Measurements from ENCODE around the gene N4BP2L2. TPM values are rescaled to one million over a fixed set of nuclear protein-coding genes. Genes with fewer than 3 reads are reported as not detected.
A peak's percentile ranks its signal among the peaks of the same experiment; 100 is the strongest.

N4BP2L2 gene
- total and polyA plus RNA-seq, 2 of the 13 experiments (the other 11 are each of a cell fraction or from before 2014, with no cell fraction given): 58.9 to 81.2 TPM

GRCh38 chr13:32454886-32455593, 83.6 kb downstream of the N4BP2L2 start (continued):
- TF ChIP-seq ELF4 (CRISPR knock-in tag; IDR thresholded peaks at IDR 0.05; ENCODE audit: borderline replicate concordance): no peak
- peak; percentile 19; the same call in 1 of the 2 replicates for TF ChIP-seq THAP9 (CRISPR knock-in tag; IDR thresholded peaks at IDR 0.05; ENCODE audit: borderline replicate concordance)
- TF ChIP-seq TIGD3 (CRISPR knock-in tag; IDR thresholded peaks at IDR 0.05; ENCODE audit: borderline replicate concordance): no peak
- no peak for TF ChIP-seq CENPX (CRISPR knock-in tag; IDR thresholded peaks at IDR 0.05)
- no peak for TF ChIP-seq PHF5A (CRISPR knock-in tag; IDR thresholded peaks at IDR 0.05; ENCODE audit: low read depth, unreplicated experiment)
- no peak for TF ChIP-seq ZSCAN5A (CRISPR knock-in tag; IDR thresholded peaks at IDR 0.05; ENCODE audit: borderline replicate concordance)
- peak; percentile 89 for TF ChIP-seq ZMYM2 (CRISPR knock-in tag; IDR thresholded peaks at IDR 0.05)
- no peak for TF ChIP-seq ZNF230 (CRISPR knock-in tag; IDR thresholded peaks at IDR 0.05)
- TF ChIP-seq PHF8 (CRISPR knock-in tag; IDR thresholded peaks at IDR 0.05): no peak
- peak; percentile 50; the same call in 1 of the 2 replicates for TF ChIP-seq ZNF337 (CRISPR knock-in tag; IDR thresholded peaks at IDR 0.05; ENCODE audit: borderline replicate concordance, low read depth)
- no peak for TF ChIP-seq U2AF2 (IDR thresholded peaks at IDR 0.05; ENCODE audit: low read depth, low read length)
- no peak for TF ChIP-seq PAWR (CRISPR knock-in tag; IDR thresholded peaks at IDR 0.05; ENCODE audit: borderline replicate concordance)
- no peak for TF ChIP-seq SOX6 (IDR thresholded peaks at IDR 0.05)
- peak; percentile 31; the same call in 1 of the 2 replicates for TF ChIP-seq SOX6 (CRISPR knock-in tag; IDR thresholded peaks at IDR 0.05)
- no peak for TF ChIP-seq GTF2F1 (IDR thresholded peaks at IDR 0.05; ENCODE audit: low read length)
- TF ChIP-seq ZMYM4 (CRISPR knock-in tag; IDR thresholded peaks at IDR 0.05): peak; percentile 80
- TF ChIP-seq ZNF263 (CRISPR knock-in tag; IDR thresholded peaks at IDR 0.05): no peak
- TF ChIP-seq FOSL1 (CRISPR knock-in tag; IDR thresholded peaks at IDR 0.05; ENCODE audit: borderline replicate concordance): no peak
- no peak for TF ChIP-seq ZNF124 (CRISPR knock-in tag; IDR thresholded peaks at IDR 0.05)
- no peak for TF ChIP-seq SKI (IDR thresholded peaks at IDR 0.05; ENCODE audit: partially characterized antibody)
- no peak for TF ChIP-seq ZNF496 (CRISPR knock-in tag; IDR thresholded peaks at IDR 0.05; ENCODE audit: insufficient replicate concordance)
- TF ChIP-seq TBX2 (CRISPR knock-in tag; IDR thresholded peaks at IDR 0.05; ENCODE audit: borderline replicate concordance): peak; percentile 80
- no peak for TF ChIP-seq NR2F1 (CRISPR knock-in tag; IDR thresholded peaks at IDR 0.05)
